GM18507 (cell line): Measurements from ENCODE around the gene CEP112.

Experiments
- DNase-seq: peaks from one replicate; pipeline ENCODE4 v3.0.0; 2011; ENCODE audit warnings: low read depth; ENCODE audit not compliant: insufficient read length; ENCODE audit errors: extremely low spot score
- FAIRE-seq: peaks from 2 replicates; lab custom pipeline; 2011; peaks lifted over from hg19 to GRCh38; lab: Jason Lieb, UNC

CEP112 gene

DNA sequence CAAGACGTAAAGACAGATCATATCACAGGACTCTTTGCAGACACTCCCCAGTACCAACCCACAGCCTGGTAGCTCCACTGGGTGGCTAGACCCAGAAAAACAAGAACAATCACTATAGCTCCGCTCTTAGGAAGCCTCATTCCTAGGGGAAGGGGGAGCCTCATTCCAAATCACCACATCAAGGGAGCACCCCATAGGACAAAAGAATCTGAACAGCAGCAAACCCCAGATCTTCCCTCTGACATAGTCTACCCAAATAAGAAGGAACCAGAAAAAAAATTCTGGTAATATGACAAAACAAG is 237.8 kb downstream of the CEP112 start:
- DNase-seq = no peak
- FAIRE-seq = no peak

- FAIRE-seq (no peak), DNase-seq (no peak)
These were observed 238.4 kb downstream of the CEP112 start for GRCh38 chr17:65953316-65954147.

DNA sequence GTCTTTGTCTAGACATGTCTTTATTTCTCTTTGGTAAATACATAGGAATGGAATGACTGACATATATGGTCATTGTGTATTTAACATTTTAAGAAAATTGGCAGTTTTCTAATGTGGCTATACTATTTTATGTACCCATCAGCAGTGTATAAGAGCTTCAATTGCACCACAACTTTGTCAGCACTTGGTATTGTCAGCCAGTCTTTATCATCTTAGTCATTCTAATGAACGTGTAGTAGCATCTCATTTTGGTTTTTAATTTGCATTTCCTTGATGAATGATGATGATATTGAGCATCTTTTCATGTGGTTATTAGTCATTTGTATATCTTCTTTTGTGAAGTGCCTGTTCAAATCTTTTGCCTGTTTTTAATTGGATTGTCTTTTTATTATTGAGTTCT is 239.3 kb downstream of the CEP112 start:
- FAIRE-seq (no peak), DNase-seq (no peak)

- DNase-seq (no peak), FAIRE-seq (no peak)
These were observed 239.9 kb downstream of the CEP112 start for GRCh38 chr17:65952015-65952414.

DNA sequence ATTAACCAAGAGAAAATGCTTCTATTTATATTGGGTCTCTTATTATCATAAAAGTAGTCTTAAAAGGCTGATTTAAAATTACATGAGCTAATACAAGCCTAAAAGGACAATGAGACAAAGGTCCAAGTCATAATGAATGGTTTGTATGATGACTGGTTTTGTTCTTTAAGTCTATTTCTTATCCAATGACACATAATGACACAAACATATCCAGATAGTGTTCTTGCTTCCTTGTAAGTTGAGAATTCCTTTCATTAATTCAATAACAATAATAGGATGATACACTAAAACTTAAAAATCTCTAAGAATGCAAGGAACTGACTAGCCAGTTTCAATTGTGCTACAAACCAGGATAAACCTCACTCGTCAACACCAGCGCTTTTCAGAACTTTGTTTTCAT is 244.1 kb downstream of the CEP112 start:
- FAIRE-seq = no peak
- DNase-seq = no peak

GRCh38 chr17:65942592-65942991 is 249.3 kb downstream of the CEP112 start:
- DNase-seq (no peak), FAIRE-seq (no peak)

GRCh38 chr17:65941356-65941899 is 250.5 kb downstream of the CEP112 start:
- no peak for FAIRE-seq
- no peak for DNase-seq

GRCh38 chr17:65936013-65936412 is 255.9 kb downstream of the CEP112 start:
- DNase-seq (no peak), FAIRE-seq (no peak)

GRCh38 chr17:65933290-65933689 is 258.6 kb downstream of the CEP112 start:
- DNase-seq (no peak), FAIRE-seq (no peak)

GRCh38 chr17:65931246-65932149 is 260.4 kb downstream of the CEP112 start:
- FAIRE-seq (no peak), DNase-seq (no peak)

GRCh38 chr17:65930140-65930730 is 261.7 kb downstream of the CEP112 start:
- FAIRE-seq (no peak), DNase-seq (no peak)

DNA sequence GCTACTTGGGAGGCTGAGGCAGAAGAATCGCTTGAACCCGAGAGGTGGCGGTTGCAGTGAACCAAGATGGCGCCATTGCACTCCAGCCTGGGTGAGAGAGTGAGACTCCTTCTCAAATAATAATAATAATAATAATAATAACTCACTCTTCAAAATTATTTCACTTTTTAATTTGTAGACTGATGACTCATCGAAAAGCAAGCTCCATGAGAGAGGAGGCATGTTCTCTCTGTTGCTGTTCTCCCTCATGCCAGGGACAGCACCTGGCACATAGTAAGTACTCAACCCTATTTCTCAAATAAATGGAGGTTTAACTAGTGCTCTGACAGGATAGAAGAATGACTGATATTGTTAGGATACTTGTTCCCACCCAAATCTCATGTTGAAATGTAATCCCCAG is 265.3 kb downstream of the CEP112 start:
- FAIRE-seq = no peak
- DNase-seq = no peak

DNA sequence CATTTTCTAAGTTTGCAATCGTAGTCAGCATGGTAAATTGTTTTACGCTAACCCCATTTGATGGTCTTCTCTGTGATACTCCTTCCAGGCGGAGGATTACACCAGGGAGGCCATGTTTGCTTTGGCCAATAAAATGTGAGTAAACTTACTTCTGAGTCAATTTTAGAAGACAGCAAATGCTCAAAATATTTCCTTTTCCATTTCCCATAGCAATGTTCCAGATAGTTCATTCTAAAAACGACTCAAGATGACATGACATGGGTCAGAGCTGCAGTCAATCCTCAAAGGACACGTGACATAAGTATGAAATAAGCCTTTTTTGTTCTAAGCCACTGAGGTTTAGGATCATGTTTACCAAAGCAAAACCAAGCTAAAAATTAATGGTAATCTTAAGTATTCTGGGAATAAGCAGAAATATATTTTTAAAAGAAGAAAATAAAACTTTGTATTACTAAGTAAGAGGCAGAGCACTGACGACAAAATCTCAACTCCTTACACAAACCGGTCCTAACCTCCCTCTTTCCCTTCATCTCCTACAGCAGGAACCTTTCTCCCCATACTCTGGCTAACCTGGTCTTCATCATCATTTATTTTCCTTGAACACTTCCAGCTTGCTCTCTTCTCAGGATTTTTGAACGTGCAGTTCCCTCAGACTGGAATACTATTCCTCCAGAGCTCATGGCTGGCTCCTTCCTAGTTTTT is 266.2 kb downstream of the CEP112 start:
- no peak for DNase-seq
- FAIRE-seq = no peak

GRCh38 chr17:65920996-65921395 is 270.9 kb downstream of the CEP112 start:
- FAIRE-seq = no peak
- DNase-seq = no peak

GRCh38 chr17:65918916-65919315 is 273.0 kb downstream of the CEP112 start:
- DNase-seq = no peak
- FAIRE-seq = no peak

GRCh38 chr17:65918500-65918899 is 273.4 kb downstream of the CEP112 start:
- no peak for FAIRE-seq
- DNase-seq = no peak

DNA sequence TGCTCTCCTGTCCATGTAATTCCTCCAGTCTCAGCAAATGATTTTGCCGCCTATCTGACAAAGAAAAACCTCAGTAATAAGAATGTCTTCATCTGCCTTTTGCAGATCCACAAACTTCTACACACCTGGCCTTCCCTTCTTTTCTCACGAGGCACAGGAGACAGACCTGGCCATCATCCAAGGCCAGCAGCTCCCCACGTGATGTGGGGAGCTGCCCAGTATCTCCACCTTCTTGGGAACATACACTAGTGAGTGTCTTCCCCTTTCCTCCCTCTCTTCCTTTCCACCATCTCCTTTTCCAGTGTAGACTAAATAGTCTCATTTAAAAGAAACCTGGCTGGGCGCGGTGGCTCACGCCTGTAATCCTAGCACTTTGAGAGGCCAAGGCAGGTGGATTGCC is 274.4 kb downstream of the CEP112 start:
- no peak for FAIRE-seq

GRCh38 chr17:65916425-65916824 is 275.5 kb downstream of the CEP112 start:
- DNase-seq (no peak), FAIRE-seq (no peak)

More for the DNA sequence above, 274.4 kb downstream of the CEP112 start:
- no peak for DNase-seq

DNA sequence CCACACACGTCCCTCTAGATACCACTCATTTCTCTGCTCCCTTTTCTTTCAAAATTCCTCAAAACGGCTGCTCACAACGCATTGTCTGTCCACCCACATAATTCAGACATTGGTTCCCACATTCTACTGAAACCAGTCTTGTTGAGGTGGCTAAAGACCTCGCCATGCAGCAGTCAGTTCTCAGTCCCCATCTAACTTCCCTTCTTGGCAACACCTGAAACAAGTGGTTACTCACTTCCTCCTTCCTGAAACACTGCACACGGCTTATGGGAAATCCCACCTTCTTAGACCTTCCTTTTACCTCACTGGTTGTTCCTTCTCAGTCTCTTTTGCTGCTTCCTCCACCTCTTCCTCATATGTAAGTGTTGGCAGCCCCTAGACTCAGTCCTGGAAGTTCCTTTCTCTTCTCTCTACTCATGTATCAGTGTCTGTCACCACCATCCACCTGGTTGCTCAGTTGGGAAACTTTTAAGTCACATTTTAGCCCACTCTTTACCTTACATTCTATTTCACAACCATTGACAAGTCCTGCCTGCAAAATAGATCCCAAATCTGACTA is 277.1 kb downstream of the CEP112 start:
- FAIRE-seq (peak; percentile 97), DNase-seq (peak; percentile 22)
